ENCODE results near the gene DACH1.

The DACH1 gene

DNA sequence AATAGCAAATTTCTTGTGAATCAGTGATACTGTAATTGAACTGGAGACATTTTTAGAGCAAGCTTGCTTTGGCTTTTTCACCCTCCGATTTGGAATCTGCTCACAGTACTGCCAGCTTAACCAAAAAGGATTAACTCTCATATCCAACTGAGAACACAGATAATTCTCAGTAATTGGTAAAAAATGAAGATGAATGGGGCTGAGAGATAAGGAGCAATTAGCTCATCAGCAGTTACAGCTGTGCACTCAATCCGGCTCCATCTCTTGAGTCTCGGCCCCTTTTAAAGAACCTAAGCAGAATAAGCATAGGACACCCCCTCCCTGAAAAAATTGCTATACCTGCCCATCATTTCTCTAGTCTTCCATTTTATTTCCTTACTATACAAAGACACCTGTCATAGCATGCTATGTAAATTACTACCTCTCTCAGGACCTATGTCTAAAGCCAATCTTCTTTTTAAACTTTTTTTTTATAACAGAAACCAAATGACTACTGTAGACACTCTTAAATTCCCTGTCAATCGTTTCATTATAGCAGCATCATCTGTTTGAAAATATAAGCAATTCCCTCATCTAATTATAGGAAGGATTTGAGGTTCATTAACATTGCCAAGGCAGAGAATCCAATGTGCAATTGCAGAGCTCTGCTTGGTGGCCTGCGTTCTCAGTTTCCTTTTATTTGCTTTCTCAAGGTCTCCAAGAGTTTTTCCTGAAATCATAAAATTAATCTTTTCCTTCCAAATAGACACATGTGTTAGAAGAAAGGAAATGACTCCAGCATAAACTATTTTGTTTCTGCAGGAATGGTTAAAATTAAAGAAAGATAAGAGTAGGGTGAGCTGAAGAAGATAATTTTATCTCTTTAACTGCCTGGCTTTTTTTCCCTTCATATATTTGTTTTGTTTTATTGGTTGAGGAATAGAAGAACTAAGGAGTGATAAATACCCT lies 242.1 kb downstream of the DACH1 start:
- TF ChIP-seq, protein P1, sequence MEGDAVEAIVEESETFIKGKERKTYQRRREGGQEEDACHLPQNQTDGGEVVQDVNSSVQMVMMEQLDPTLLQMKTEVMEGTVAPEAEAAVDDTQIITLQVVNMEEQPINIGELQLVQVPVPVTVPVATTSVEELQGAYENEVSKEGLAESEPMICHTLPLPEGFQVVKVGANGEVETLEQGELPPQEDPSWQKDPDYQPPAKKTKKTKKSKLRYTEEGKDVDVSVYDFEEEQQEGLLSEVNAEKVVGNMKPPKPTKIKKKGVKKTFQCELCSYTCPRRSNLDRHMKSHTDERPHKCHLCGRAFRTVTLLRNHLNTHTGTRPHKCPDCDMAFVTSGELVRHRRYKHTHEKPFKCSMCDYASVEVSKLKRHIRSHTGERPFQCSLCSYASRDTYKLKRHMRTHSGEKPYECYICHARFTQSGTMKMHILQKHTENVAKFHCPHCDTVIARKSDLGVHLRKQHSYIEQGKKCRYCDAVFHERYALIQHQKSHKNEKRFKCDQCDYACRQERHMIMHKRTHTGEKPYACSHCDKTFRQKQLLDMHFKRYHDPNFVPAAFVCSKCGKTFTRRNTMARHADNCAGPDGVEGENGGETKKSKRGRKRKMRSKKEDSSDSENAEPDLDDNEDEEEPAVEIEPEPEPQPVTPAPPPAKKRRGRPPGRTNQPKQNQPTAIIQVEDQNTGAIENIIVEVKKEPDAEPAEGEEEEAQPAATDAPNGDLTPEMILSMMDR (conservative IDR thresholded peaks at IDR 0.05; ENCODE audit: control insufficient read depth, insufficient read depth, low read depth, low read length): no peak
- H3K4me3 ChIP-seq (ENCODE audit: control insufficient read depth, low read depth, low read length): no peak overlapping the region
- no peak for DNase-seq (ENCODE audit: low read depth)

DNA sequence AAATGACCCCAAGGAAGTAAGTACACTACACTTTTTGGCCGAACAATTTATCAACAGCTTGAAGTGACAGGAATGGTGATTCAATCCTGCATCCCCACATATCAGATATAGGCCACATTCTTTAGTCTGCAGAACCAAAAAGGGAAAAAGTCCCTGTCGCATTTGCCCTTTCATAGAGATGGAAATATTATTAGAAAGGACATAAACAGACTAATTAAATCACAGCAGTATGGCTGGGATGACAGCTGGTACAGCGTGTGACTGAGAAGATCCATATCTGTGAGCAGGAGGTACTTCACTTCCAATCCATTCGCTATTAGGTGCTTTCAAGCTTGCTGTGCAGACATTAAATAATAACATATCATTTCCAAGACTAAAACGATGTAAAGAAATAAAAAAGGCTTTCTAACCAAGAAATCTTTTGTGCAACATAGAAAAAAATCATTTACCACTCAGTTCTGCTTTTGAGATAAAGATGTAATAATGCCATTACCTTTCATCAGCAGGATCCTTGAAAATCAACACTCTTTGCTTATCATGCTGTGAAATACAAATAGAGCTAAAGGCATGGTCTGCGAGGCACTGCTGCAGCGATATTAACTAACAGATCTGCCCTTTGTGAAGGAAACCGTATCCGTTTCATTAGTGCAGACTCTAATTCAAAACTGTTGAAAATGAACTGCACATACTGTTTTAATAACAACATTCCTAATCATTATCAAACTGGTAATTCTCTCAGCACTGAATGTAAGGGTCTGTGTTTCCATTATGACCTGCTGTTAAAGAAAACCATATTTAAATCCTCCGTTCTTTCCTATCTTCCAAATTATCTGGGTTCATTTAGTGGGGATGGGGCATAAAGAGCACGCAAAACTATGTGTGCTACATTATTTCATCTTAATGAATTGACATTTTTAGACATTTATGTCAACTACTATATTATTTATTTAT lies 245.6 kb downstream of the DACH1 start:
- TF ChIP-seq, protein P1 (conservative IDR thresholded peaks at IDR 0.05; ENCODE audit: control insufficient read depth, insufficient read depth, low read depth, low read length): no peak
- DNase-seq (ENCODE audit: low read depth): no peak
- no peak overlapping the region for H3K4me3 ChIP-seq (ENCODE audit: control insufficient read depth, low read depth, low read length)

DNA sequence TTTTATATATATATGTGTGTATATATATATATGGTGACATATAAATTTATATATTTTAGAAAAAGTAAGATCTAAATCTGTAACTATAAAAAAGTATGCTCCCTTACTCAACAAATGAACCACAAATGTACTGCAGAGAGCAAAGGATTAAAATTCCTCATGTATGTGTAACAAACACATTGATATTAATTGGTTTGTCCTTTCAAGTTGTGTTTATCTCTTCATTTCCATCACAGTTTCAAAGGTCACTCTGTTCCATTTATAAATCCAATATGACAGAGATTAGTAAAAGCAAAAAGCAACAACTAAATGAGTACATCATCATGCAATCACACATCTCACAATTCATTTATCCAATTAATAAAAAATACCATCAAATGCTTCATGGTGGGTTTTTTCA lies 247.9 kb downstream of the DACH1 start:
- TF ChIP-seq, protein P1 (conservative IDR thresholded peaks at IDR 0.05; ENCODE audit: control insufficient read depth, insufficient read depth, low read depth, low read length): no peak
- no peak overlapping the region for H3K4me3 ChIP-seq (ENCODE audit: control insufficient read depth, low read depth, low read length)
- DNase-seq (ENCODE audit: low read depth): no peak

DNA sequence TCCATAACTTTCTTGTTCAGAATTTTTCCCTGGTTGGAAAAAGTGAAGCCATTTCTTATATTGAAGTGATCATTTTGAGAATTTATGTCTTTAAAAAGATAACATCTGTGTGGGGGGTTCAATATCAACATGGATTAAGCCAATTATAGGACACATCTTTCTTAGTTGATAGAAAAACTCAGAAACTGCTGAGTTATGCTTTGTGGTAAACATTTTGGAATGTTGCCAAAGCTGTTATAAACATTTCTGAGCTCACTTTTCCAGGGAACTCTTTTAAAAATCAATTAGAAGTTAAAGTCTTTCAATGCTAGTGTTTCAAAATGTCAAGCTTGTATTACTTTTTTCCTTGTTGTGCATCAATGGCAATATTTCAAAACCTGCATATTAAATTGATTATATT lies 248.8 kb downstream of the DACH1 start:
- no peak for DNase-seq (ENCODE audit: low read depth)
- H3K4me3 ChIP-seq (ENCODE audit: control insufficient read depth, low read depth, low read length): no peak overlapping the region
- TF ChIP-seq, protein P1 (conservative IDR thresholded peaks at IDR 0.05; ENCODE audit: control insufficient read depth, insufficient read depth, low read depth, low read length): no peak

DNA sequence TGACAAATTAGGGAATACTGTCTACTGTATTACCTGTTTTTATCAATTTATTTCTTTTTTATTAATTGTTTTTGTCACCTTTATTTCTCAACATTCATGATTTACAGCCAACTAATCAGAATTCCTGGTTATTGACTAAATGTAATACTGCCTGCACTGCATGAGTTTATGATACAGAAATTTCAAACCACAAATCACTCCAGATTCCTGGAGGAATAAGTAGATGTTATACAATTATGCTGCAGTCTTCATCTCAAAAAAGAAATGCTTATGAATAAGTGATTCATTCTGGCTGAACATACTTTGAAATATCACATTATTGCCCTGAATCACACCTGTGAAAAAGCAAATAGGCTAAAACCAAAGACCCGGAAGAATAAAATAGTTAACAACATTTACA lies 249.7 kb downstream of the DACH1 start:
- no peak overlapping the region for H3K4me3 ChIP-seq (ENCODE audit: control insufficient read depth, low read depth, low read length)
- no peak for DNase-seq (ENCODE audit: low read depth)
- TF ChIP-seq, protein P1 (conservative IDR thresholded peaks at IDR 0.05; ENCODE audit: control insufficient read depth, insufficient read depth, low read depth, low read length): no peak

DNA sequence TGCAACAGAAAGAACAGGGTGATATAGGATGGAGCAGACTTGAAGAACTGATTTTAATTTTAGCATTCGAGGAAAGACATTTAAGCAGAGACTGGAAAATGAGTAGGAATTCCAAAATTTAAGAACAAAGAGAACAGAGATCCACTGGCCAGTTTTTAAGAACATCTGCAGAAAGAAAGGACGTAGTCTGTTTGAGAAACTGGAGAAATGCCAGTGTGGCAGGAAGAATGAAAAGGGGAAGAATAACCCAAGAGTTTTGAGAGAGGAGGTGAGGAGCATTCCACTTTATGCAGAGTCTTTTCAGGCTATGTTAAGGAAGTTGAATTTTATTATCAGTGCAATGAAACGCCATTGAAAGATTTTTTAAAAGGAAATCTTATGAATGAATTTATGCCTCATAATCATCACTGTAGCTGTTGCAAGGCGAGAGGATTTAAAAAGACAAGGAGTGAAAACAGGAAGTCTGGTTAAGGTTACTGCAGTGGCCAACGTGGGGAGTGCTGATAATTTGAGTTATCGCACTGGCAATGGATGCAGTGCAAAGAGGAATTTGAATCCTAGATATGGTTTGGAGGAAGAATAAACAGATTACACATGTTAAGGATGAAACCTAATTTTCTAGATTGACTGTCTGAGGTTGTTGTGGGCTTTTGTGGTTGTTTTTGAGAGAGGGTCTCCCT lies 253.8 kb downstream of the DACH1 start:
- H3K4me3 ChIP-seq (ENCODE audit: control insufficient read depth, low read depth, low read length): no peak overlapping the region
- DNase-seq (ENCODE audit: low read depth): no peak

More for the DNA sequence above, 253.8 kb downstream of the DACH1 start:
- TF ChIP-seq, protein P1 (conservative IDR thresholded peaks at IDR 0.05; ENCODE audit: control insufficient read depth, insufficient read depth, low read depth, low read length): no peak
